ENCODE results near the gene HTRA1. TPM values are rescaled to one million over a fixed set of nuclear protein-coding genes. Genes with fewer than 3 reads are reported as not detected.

The HTRA1 gene
- polyA plus RNA-seq, 1 experiment: 128 TPM

- DNase-seq (ENCODE audit: low read depth): no peak
- ChIA-PET CTCF (interaction anchor here (1.0 to 1.3 kb wide), 3 partner anchors 11 to 221 kb away, joined by 3 to 4 read pairs (median 3); no protein-coding TSS in a partner anchor), POLR2A (no interaction called here)
- no peak overlapping the region for H3K4me3 ChIP-seq (ENCODE audit: low read depth, low read length)
- peaks cover 1% of the 10 kb centered on the region; the same call in 1 of the 2 replicates for H3K36me3 ChIP-seq (ENCODE audit: control insufficient read depth, insufficient read depth, low read length)
- H3K27me3 ChIP-seq (ENCODE audit: control insufficient read depth, insufficient read depth, low read length): no peaks in the 10 kb centered on the region
- TF ChIP-seq CTCF (IDR thresholded peaks at IDR 0.05; ENCODE audit: insufficient read depth, low read depth, low read length): no peak
Measured at GRCh38 chr10:122519873-122520272, 58.5 kb downstream of the HTRA1 start.

- H3K27me3 ChIP-seq (ENCODE audit: control insufficient read depth, insufficient read depth, low read length): no peaks in the 10 kb centered on the region
- H3K4me3 ChIP-seq (ENCODE audit: low read depth, low read length): no peak overlapping the region
- DNase-seq (ENCODE audit: low read depth): no peak
- POLR2A ChIA-PET: no interaction called here
- no peak for TF ChIP-seq CTCF (IDR thresholded peaks at IDR 0.05; ENCODE audit: insufficient read depth, low read depth, low read length)
- H3K36me3 ChIP-seq (ENCODE audit: control insufficient read depth, insufficient read depth, low read length): no peaks in the 10 kb centered on the region
- CTCF ChIA-PET: interaction anchor here (0.7 to 1.3 kb wide), 3 partner anchors 14 to 222 kb away, joined by 3 to 4 read pairs (median 3); no protein-coding TSS in a partner anchor
Measured at GRCh38 chr10:122521011-122521410, 59.7 kb downstream of the HTRA1 start.

GRCh38 chr10:122524811-122525210 is 63.5 kb downstream of the HTRA1 start:
- ChIA-PET POLR2A (no interaction called here), CTCF (no interaction called here)
- Histone ChIP-seq H3K36me3 (ENCODE audit: control insufficient read depth, insufficient read depth, low read length) (no peaks in the 10 kb centered on the region), H3K27me3 (ENCODE audit: control insufficient read depth, insufficient read depth, low read length) (no peaks in the 10 kb centered on the region; the same call in 1 of the 2 replicates), H3K4me3 (ENCODE audit: low read depth, low read length) (no peak overlapping the region)
- TF ChIP-seq CTCF (IDR thresholded peaks at IDR 0.05; ENCODE audit: insufficient read depth, low read depth, low read length): no peak
- DNase-seq (ENCODE audit: low read depth): no peak

- no peaks in the 10 kb centered on the region for H3K36me3 ChIP-seq (ENCODE audit: control insufficient read depth, insufficient read depth, low read length)
- POLR2A ChIA-PET: no interaction called here
- no peak for DNase-seq (ENCODE audit: low read depth)
Measured at GRCh38 chr10:122525788-122526187, 64.4 kb downstream of the HTRA1 start.

GRCh38 chr10:122526892-122527291 is 65.5 kb downstream of the HTRA1 start:
- no peaks in the 10 kb centered on the region; the same call in none of the 2 replicates for H3K27me3 ChIP-seq (ENCODE audit: control insufficient read depth, insufficient read depth, low read length)
- ChIA-PET POLR2A (no interaction called here), CTCF (no interaction called here)
- no peak for DNase-seq (ENCODE audit: low read depth)
- H3K36me3 ChIP-seq (ENCODE audit: control insufficient read depth, insufficient read depth, low read length): no peaks in the 10 kb centered on the region
- H3K4me3 ChIP-seq (ENCODE audit: low read depth, low read length): no peak overlapping the region
- no peak for TF ChIP-seq CTCF (IDR thresholded peaks at IDR 0.05; ENCODE audit: insufficient read depth, low read depth, low read length)

More at GRCh38 chr10:122525788-122526187, 64.4 kb downstream of the HTRA1 start:
- CTCF ChIA-PET: no interaction called here
- Histone ChIP-seq H3K27me3 (ENCODE audit: control insufficient read depth, insufficient read depth, low read length) (no peaks in the 10 kb centered on the region; the same call in 1 of the 2 replicates), H3K4me3 (ENCODE audit: low read depth, low read length) (no peak overlapping the region)
- TF ChIP-seq CTCF (IDR thresholded peaks at IDR 0.05; ENCODE audit: insufficient read depth, low read depth, low read length): no peak

Data from BJ (cell line).